Measurements from ENCODE around the gene SNTG2. TPM values are rescaled to one million over a fixed set of nuclear protein-coding genes. Genes with fewer than 3 reads are reported as not detected.

SNTG2 gene
- polyA plus RNA-seq, 3 donors = not detected

DNA sequence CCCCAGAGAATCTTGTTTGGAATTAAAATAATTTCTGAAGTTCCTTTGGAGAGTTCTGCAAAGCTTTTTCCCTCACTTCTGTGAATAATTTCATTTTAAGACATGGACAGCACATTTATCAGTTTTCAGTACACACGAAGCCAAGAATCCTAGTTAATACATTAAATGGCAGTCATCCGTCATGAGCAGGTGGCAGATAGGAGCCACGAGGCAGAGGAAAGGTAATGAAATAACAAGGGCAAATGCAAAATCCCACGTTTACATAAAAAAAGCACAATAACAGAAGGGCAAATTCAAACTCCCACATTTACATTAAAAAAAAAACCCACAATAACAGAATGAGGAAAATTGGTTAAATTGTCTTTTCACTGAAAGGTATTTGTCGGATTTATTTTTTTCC, 25.9 kb upstream of the SNTG2 start:
- H3K9ac ChIP-seq (ENCODE audit: insufficient read depth, low read length, poor library complexity, severe bottlenecking) = no peak overlapping the region
- H3K4me3 Mint-ChIP-seq = no peak overlapping the region
- intact Hi-C loops (cut with micrococcal nuclease) = no loop called here
- H3K4me1 Mint-ChIP-seq = no peaks in the 10 kb centered on the region
- no peaks in the 10 kb centered on the region for H3K36me3 Mint-ChIP-seq
- peaks cover 0 to 3% (median 3%) of the 10 kb centered on the region in 3 donors for H3K27me3 Mint-ChIP-seq (ENCODE audit: low read depth in 3 of 3)
- H3K9me3 Mint-ChIP-seq = peaks cover 9 to 29% (median 15%) of the 10 kb centered on the region in 7 donors
- H3K4me2 ChIP-seq (replicated peaks; ENCODE audit: extremely low read depth, low read length, poor library complexity, severe bottlenecking) = no peak overlapping the region
- no peaks in the 10 kb centered on the region for H3K79me2 ChIP-seq (ENCODE audit: insufficient read depth, low read length)
- no peak for DNase-seq
- no CpG with 5 or more reads among the region's 5 CpGs for WGBS (ENCODE audit: insufficient coverage)
- H3K27me3 ChIP-seq (ENCODE audit: control insufficient read depth in 2 of 2, insufficient read depth in 2 of 2, low read length in 2 of 2) = no peaks in the 10 kb centered on the region
- H4K20me1 ChIP-seq (ENCODE audit: insufficient read depth, low read length) = no peaks in the 10 kb centered on the region
- H3K9me3 ChIP-seq (replicated peaks in 1 of 2; ENCODE audit: control insufficient read depth in 1 of 2, insufficient read depth in 1 of 2, low read length in 2 of 2) = peaks cover 6 to 13% of the 10 kb centered on the region in 2 donors
- no peaks in the 10 kb centered on the region for H3K4me1 ChIP-seq (ENCODE audit: control insufficient read depth in 1 of 2, insufficient read depth in 2 of 2, low read length in 2 of 2)
- H3K36me3 ChIP-seq (replicated peaks in 1 of 2; ENCODE audit: control insufficient read depth in 1 of 2, insufficient read depth in 2 of 2, low read length in 2 of 2) = no peaks in the 10 kb centered on the region
- H3K4me3 ChIP-seq (replicated peaks in 1 of 3; ENCODE audit: low read depth in 2 of 3, low read length in 3 of 3) = no peak overlapping the region
- no peak overlapping the region for H3K27ac Mint-ChIP-seq
- H2AFZ ChIP-seq (ENCODE audit: insufficient read depth, low read depth, low read length, poor library complexity, severe bottlenecking) = no peak overlapping the region
- TF ChIP-seq, protein P1, sequence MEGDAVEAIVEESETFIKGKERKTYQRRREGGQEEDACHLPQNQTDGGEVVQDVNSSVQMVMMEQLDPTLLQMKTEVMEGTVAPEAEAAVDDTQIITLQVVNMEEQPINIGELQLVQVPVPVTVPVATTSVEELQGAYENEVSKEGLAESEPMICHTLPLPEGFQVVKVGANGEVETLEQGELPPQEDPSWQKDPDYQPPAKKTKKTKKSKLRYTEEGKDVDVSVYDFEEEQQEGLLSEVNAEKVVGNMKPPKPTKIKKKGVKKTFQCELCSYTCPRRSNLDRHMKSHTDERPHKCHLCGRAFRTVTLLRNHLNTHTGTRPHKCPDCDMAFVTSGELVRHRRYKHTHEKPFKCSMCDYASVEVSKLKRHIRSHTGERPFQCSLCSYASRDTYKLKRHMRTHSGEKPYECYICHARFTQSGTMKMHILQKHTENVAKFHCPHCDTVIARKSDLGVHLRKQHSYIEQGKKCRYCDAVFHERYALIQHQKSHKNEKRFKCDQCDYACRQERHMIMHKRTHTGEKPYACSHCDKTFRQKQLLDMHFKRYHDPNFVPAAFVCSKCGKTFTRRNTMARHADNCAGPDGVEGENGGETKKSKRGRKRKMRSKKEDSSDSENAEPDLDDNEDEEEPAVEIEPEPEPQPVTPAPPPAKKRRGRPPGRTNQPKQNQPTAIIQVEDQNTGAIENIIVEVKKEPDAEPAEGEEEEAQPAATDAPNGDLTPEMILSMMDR (IDR thresholded peaks at IDR 0.05) = no peak
- H3K27ac ChIP-seq (ENCODE audit: low read depth in 1 of 2, low read length in 2 of 2) = no peak overlapping the region

DNA sequence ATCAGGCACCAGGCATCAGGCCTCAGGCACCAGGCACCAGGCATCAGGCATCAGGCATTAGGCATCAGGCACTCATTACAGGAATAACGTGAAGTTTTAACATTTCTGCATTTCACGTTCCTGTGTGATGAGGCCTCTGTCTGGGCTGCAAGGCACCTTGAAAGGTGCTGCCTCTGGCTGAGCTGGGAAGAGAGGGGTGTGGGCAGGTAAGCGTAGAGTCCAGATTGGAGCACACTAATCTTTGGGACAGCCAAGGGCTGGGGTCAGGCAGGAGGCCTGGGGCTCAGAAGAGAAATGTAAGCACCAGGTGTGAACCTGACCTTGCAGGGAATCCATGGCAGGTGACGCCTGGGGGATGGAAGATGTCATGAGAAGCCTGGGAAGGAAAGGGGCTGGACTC, 25.3 kb upstream of the SNTG2 start:
- Mint-ChIP-seq H3K36me3 (no peaks in the 10 kb centered on the region), H3K9me3 (peaks cover 9 to 29% (median 17%) of the 10 kb centered on the region in 7 donors), H3K4me3 (no peak overlapping the region), H3K4me1 (no peaks in the 10 kb centered on the region), H3K27me3 (ENCODE audit: low read depth in 3 of 3) (peaks cover 0 to 3% (median 3%) of the 10 kb centered on the region in 3 donors), H3K27ac (no peak overlapping the region)
- Histone ChIP-seq H3K36me3 (replicated peaks in 1 of 2; ENCODE audit: control insufficient read depth in 1 of 2, insufficient read depth in 2 of 2, low read length in 2 of 2) (no peaks in the 10 kb centered on the region), H3K79me2 (ENCODE audit: insufficient read depth, low read length) (no peaks in the 10 kb centered on the region), H3K9ac (ENCODE audit: insufficient read depth, low read length, poor library complexity, severe bottlenecking) (no peak overlapping the region), H3K4me1 (ENCODE audit: control insufficient read depth in 1 of 2, insufficient read depth in 2 of 2, low read length in 2 of 2) (no peaks in the 10 kb centered on the region), H3K27me3 (ENCODE audit: control insufficient read depth in 2 of 2, insufficient read depth in 2 of 2, low read length in 2 of 2) (no peaks in the 10 kb centered on the region), H3K4me2 (replicated peaks; ENCODE audit: extremely low read depth, low read length, poor library complexity, severe bottlenecking) (no peak overlapping the region), H3K9me3 (replicated peaks in 1 of 2; ENCODE audit: control insufficient read depth in 1 of 2, insufficient read depth in 1 of 2, low read length in 2 of 2) (peaks cover 6 to 13% of the 10 kb centered on the region in 2 donors), H3K27ac (ENCODE audit: low read depth in 1 of 2, low read length in 2 of 2) (no peak overlapping the region), H2AFZ (ENCODE audit: insufficient read depth, low read depth, low read length, poor library complexity, severe bottlenecking) (no peak overlapping the region), H3K4me3 (replicated peaks in 1 of 3; ENCODE audit: low read depth in 2 of 3, low read length in 3 of 3) (no peak overlapping the region), H4K20me1 (ENCODE audit: insufficient read depth, low read length) (no peaks in the 10 kb centered on the region)
- no peak for DNase-seq
- 84% methylated on average over 4 of the region's 4 CpGs for WGBS (ENCODE audit: insufficient coverage)
- TF ChIP-seq, protein P1 (IDR thresholded peaks at IDR 0.05) = no peak
- intact Hi-C loops (cut with micrococcal nuclease) = no loop called here

Data from CD14-positive monocyte (primary cell).